HG03571 (cell line): ENCODE results near the gene INPP5K.
"Not testable (repeated sequence)": the region's sequence is repeated elsewhere in the genome, so short reads cannot be mapped to it uniquely, and the experiment has no call there.

Source experiments
- ATAC-seq: cut with Tn5 transposase; IDR thresholded peaks from one replicate; pipeline ENCODE4 v1.9.1; 2021; ENCODE audit not compliant: unreplicated experiment

INPP5K gene

GRCh38 chr17:1548032-1548431 is 31.6 kb upstream of the INPP5K start:
- no peak for ATAC-seq

DNA sequence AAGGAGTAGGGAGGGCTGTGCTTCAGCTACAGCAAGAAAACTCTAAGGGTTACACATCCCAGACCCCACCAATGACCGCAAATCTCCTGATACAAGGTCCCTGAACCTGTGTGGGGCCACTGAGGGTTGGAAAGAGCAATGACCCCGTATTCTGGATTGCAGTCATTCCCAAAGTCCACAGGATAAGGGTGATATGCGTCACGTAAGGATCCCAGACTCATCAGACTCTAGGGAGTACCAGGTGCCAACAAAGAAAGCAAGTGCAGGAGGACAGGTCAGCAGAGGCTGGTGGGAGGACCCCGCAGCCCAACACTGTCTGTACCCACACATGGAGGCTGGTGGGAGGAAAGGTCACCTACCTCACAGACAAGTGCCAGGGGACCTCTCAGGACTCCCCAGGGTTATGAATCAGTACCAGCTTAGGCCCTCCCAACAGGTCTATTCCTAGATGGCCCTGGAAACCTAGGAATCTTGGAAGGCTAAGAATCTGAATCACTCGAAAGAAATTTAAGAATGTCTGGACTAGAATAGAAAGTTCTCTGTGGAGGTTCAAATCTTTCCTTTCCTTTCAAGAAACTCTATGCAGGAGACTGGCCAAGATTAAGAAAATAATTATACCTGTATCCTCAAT is 30.0 kb upstream of the INPP5K start:
- no peak for ATAC-seq

DNA sequence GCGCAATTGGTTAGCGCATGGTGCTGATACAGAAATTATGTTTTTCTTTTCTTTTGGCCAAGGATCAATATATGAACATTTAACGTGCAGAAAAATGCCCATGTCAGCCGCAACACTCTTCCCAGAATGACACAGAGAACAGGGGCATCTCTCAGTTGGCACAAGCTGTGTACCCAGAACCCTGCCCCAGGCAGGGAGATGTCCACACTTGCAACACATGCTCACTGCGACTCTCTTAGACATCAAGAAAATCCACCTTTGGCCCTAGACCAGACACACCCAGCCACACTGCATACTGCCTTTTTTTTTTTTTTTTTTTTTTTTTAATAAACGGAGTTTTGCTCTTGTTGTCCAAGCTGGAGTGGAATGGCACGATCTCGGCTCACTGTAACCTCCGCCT is 29.2 kb upstream of the INPP5K start:
- no peak for ATAC-seq

GRCh38 chr17:1542316-1542715 is 25.9 kb upstream of the INPP5K start:
- ATAC-seq, result no peak

- ATAC-seq, result no peak
These were observed 25.0 kb upstream of the INPP5K start for GRCh38 chr17:1541367-1541904.

- ATAC-seq, result no peak
These were observed 23.4 kb upstream of the INPP5K start for GRCh38 chr17:1539811-1540210.

DNA sequence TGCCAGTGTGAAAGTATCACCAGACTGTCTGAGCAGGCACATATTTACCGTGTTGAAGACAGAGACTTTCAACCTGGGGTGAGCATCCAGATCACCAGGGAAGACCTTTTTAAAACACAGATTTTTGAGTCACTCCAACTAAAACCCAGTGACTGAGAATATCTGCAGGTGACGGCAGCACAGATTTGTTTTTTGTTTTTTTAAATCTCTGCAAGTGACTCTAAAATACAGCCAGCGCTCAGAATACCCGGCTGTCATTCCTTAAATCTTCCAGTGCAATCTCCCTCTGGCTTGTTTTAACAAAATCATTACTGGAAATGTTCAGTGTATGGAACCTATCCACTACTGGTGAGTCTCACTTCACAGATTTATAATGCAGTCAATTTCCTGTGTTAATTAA is 19.3 kb upstream of the INPP5K start:
- ATAC-seq, result no peak

DNA sequence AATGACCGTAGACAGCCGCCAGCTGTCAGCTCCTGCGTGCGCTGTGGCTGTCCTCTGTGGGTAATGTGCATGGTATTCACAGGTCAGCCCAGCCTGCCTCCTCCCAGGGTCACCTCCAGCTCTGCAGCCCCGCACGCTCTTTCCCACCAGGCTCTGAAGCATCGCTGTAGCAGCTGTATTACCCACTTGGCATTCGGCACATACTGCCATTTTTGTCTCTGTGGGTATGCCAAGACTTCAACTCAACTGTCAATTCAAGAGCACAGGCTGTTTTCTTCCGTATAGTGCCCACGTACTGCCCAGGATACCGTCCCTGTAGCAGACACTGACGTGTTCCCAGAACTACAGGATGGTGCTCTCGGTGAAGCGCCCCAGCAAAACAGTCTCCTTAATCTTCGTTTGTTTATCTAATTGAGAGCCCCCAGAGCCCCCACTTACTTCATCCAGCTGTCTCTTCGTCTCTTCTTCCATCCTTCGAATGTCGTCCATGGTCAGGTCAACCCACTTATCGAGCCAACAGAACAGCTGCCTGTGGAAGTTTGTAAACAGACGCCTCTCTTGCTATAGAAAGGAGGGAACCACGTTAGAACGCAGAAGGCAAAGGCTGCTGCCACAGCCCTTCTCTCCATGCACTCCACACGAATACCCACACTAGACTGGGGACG is 17.4 kb upstream of the INPP5K start:
- ATAC-seq, result no peak

GRCh38 chr17:1532836-1533602 is 16.6 kb upstream of the INPP5K start:
- ATAC-seq, result no peak

DNA sequence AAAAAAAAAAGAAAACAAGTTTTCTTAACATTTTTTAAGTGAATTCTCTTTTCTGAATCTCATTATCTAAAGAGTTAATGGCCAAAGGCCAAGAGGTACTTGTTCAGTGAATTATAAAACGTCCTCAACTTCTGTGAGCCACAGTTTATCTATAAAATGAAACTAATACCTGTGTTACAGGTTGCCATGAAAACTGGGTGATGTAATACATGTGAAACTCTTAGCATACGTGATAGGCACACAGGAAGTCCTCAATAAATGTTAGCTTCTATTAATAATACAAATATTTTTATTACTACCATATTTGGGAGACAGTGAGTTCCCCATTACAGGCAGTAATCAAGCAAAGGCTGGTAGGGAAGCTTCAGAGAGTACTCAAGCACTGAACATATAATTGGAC is 13.5 kb upstream of the INPP5K start:
- no peak for ATAC-seq

- not testable (repeated sequence) for ATAC-seq
These were observed 10.5 kb upstream of the INPP5K start for GRCh38 chr17:1526876-1527275.

DNA sequence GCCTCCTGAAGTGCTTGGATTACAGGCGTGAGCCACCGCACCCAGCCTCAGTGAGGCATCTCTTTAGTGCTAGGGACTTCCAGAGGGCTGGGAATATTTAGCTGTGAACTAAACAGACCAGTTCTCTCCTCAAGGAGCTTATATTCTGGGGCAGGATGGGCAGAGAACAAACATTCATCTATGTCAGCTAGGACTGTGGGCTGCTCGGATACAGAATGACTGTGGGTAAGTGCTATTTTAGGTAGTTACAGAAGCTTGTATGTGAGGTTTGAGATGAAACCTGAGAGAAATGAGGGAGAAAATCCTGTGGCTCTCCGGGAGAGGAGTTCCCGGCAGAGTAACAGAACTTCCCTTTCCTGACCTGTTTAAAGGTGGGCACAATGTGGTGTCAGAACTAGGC is 6.2 kb upstream of the INPP5K start:
- no peak for ATAC-seq

GRCh38 chr17:1521086-1521640 is 4.8 kb upstream of the INPP5K start:
- no peak for ATAC-seq

GRCh38 chr17:1519678-1520077 is 3.3 kb upstream of the INPP5K start:
- no peak for ATAC-seq

DNA sequence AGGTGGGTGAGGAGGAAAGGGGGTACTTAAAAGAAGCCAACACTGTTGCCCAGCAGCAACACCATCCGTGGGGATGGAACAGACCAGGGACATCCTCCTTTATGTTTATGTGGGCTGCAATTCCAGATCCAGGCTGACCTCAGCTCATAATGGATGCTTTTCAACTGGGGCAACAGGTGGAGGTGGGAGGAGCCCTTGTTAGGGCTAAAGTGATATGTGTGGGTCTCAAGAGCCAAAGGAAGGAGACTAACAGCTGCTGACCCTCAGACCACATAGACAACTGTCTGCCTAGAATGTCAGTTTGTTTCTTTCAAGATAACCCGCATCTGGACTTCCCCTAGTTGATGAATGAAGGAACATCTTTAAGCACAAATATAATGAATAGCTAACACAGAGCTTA is 2.0 kb upstream of the INPP5K start:
- no peak for ATAC-seq

- no peak for ATAC-seq
These were observed 598 bp downstream of the INPP5K start for GRCh38 chr17:1515640-1516387.

- no peak for ATAC-seq
These were observed 4.1 kb downstream of the INPP5K start for GRCh38 chr17:1512351-1512750.

DNA sequence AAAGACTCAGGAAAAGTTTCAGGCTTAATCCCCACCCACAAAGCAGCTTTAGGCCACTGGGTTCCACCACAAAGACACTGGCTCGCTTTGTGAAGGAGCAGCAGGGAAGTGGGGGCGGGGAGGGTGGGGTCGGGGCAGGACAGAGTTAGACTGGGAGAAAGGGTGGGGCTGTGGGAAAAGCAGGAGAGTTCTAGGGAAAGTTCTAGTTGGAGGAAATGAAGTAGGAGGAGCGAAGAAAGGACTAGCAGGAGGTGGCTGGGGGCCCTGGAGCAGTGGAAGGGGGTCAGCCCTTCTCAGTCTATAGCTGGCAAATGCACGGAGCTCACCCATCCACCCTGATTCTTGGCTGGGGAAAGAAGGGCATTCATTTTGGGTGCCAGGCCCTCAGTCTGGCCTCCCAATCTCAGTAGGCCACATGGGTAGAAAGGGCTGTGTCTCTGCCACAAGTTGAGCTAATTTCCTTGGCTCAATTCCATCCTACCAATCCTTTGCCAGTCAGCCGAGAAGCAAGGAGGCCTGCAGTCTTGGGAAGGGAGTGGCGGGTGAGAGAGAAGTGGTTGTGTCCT is 4.6 kb downstream of the INPP5K start:
- ATAC-seq, result no peak

DNA sequence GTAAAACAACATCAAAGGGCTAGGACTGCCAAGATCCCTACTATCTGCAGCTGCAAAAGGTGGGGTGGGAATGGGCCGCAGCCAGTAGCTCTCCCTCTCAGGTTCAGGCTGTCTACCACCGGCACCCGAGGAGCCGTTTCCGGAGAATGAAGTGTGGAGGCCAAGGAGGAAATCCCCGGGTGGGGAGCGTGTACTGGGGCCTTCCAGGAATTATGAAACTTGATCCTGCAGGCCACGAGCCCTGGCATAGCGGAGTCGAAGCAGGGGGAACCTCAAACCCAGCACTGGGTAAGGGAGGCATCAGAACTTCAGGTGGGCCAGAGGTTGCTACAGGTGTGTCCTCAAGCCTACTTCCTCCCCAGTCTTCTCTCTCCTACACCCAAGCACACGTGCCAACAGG is 5.1 kb downstream of the INPP5K start:
- no peak for ATAC-seq

GRCh38 chr17:1509290-1509881 is 7.0 kb downstream of the INPP5K start:
- ATAC-seq, result no peak
